Vagina (tissue), 2 donors: ENCODE data around the gene BRICD5.

ENCODE experiments used
- CTCF ChIP-seq, 3 experiments: fragments of 450-650 bp in 2 of 3; fragments of 200-600 bp in 1 of 3; sonication (generic) in 1 of 3; IDR thresholded peaks; one replicate each; pipeline ENCODE4 v1.5.1; 2017 to 2019; ENCODE audit warnings: antibody characterized with exemption in 3 of 3, mild to moderate bottlenecking in 2 of 3, moderate library complexity in 2 of 3
- POLR2AphosphoS5 ChIP-seq, 2 donors: sonication (generic); formaldehyde crosslinking; IDR thresholded peaks; one replicate each; pipeline ENCODE4 v1.9.0; 2017; ENCODE audit warnings: antibody characterized with exemption in 2 of 2, mild to moderate bottlenecking in 2 of 2, low read depth in 1 of 2; ENCODE audit not compliant: insufficient read depth in 1 of 2

- no peak for TF ChIP-seq CTCF (IDR thresholded peaks at IDR 0.05)
- no peak for TF ChIP-seq POLR2AphosphoS5 (IDR thresholded peaks at IDR 0.05; ENCODE audit: insufficient read depth in 1 of 2, low read depth in 1 of 2)
Observed at GRCh38 chr16:2250652-2251295, 40.1 kb upstream of the BRICD5 start.
